WTC11 (cell line): ENCODE results near the gene PPFIBP1. TPM values are rescaled to one million over a fixed set of nuclear protein-coding genes. Genes with fewer than 3 reads are reported as not detected.

Experiments
- ATAC-seq: fragments of 200-7000 bp; cut with Tn5 transposase; 2 replicates; pipeline ENCODE4 v1.10.0; 2021; ENCODE audit warnings: mild to moderate bottlenecking, moderate library complexity
- CTCF ChIA-PET: fragments of 300-600 bp; sonication (Branson Sonifier 250); formaldehyde crosslinking; loops from one replicate; lab custom pipeline; 2021; ENCODE audit warnings: antibody characterized with exemption; lab: Charles Lee
- POLR2A ChIA-PET: fragments of 350-600 bp; sonication (Branson Sonifier 250); formaldehyde crosslinking; loops from one replicate; lab custom pipeline; 2021; ENCODE audit warnings: antibody characterized with exemption; lab: Charles Lee
- DNase-seq: peaks from one replicate; pipeline ENCODE4 v3.0.0; 2021; ENCODE audit warnings: low spot score
- H3K27ac Mint-ChIP-seq: 2 replicates; pipeline ENCODE4 v1.8.0; 2021; ENCODE audit warnings: mixed read lengths
- H3K27me3 Mint-ChIP-seq: 2 replicates; pipeline ENCODE4 v1.8.0; 2021; ENCODE audit warnings: low read depth, mild to moderate bottlenecking, moderate library complexity, mixed read lengths
- H3K36me3 Mint-ChIP-seq: 2 replicates; pipeline ENCODE4 v1.8.0; 2021; ENCODE audit warnings: mixed read lengths
- H3K4me1 Mint-ChIP-seq: 2 replicates; pipeline ENCODE4 v1.8.0; 2022; ENCODE audit warnings: mixed read lengths
- H3K4me3 Mint-ChIP-seq: 2 replicates; pipeline ENCODE4 v1.8.0; 2021; ENCODE audit warnings: mild to moderate bottlenecking, moderate library complexity, mixed read lengths
- H3K9me3 Mint-ChIP-seq: 2 replicates; pipeline ENCODE4 v1.8.0; 2021; ENCODE audit warnings: mixed read lengths
- GABPB1 ChIP-seq: sonication (generic); formaldehyde crosslinking; IDR thresholded peaks from 2 replicates; pipeline ENCODE4 v1.8.1; 2023; ENCODE audit warnings: mild to moderate bottlenecking, missing genetic modification reagents
- GTF2I ChIP-seq: fragments of 250-450 bp; sonication (Bioruptor Pico); conservative IDR thresholded peaks from 2 replicates; pipeline ENCODE4 v1.4.0; 2021; ENCODE audit warnings: mild to moderate bottlenecking
- JAZF1 ChIP-seq: fragments of 250-450 bp; sonication (Bioruptor Pico); IDR thresholded peaks from 2 replicates; pipeline ENCODE4 v1.9.0; 2021; ENCODE audit warnings: moderate library complexity, mild to moderate bottlenecking, inconsistent platforms
- KAT7 ChIP-seq: sonication (generic); formaldehyde crosslinking; IDR thresholded peaks from 2 replicates; pipeline ENCODE4 v1.8.1; 2023; ENCODE audit warnings: missing genetic modification reagents, mild to moderate bottlenecking, borderline replicate concordance
- NFE2L1 ChIP-seq: sonication (generic); formaldehyde crosslinking; IDR thresholded peaks from 2 replicates; pipeline ENCODE4 v1.8.1; 2023; ENCODE audit warnings: missing genetic modification reagents
- NR1H2 ChIP-seq: sonication (generic); formaldehyde crosslinking; IDR thresholded peaks from 2 replicates; pipeline ENCODE4 v1.9.0; 2021; ENCODE audit warnings: mild to moderate bottlenecking, moderate library complexity, missing genetic modification reagents
- NR2C2 ChIP-seq: sonication (generic); formaldehyde crosslinking; IDR thresholded peaks from 2 replicates; pipeline ENCODE4 v1.8.0; 2022; ENCODE audit warnings: mild to moderate bottlenecking, missing genetic modification reagents
- NR3C1 ChIP-seq: sonication (generic); formaldehyde crosslinking; conservative IDR thresholded peaks from 2 replicates; pipeline ENCODE4 v1.8.1; 2023; ENCODE audit warnings: low read depth, mild to moderate bottlenecking, missing genetic modification reagents
- TEAD1 ChIP-seq: sonication (generic); formaldehyde crosslinking; IDR thresholded peaks from 2 replicates; pipeline ENCODE4 v1.8.0; 2022; ENCODE audit warnings: mild to moderate bottlenecking, missing genetic modification reagents
- ZNF232 ChIP-seq: sonication (generic); formaldehyde crosslinking; IDR thresholded peaks from 2 replicates; pipeline ENCODE4 v1.8.0; 2022; ENCODE audit warnings: mild to moderate bottlenecking, missing genetic modification reagents
- total RNA-seq: library from RNA; stranded (reverse); gene quantifications from 3 replicates; pipeline ENCODE4 v1.2.3, GENCODE V29; 2021
- TF ChIP-seq, protein P1 (sequence below): sonication (generic); formaldehyde crosslinking; IDR thresholded peaks from 2 replicates; pipeline ENCODE4 v1.8.1; 2023; ENCODE audit warnings: mild to moderate bottlenecking, missing genetic modification reagents, moderate library complexity
- TF ChIP-seq, protein P2 (sequence below): sonication (generic); formaldehyde crosslinking; IDR thresholded peaks from 2 replicates; pipeline ENCODE4 v1.8.1; 2023; ENCODE audit warnings: mild to moderate bottlenecking, moderate library complexity, missing genetic modification reagents
- TF ChIP-seq, protein P3 (sequence below): sonication (generic); formaldehyde crosslinking; IDR thresholded peaks from 2 replicates; pipeline ENCODE4 v1.8.1; 2022; ENCODE audit warnings: low read depth, mild to moderate bottlenecking, moderate library complexity, missing genetic modification reagents, borderline replicate concordance
- TF ChIP-seq, protein P4 (sequence below): sonication (generic); formaldehyde crosslinking; IDR thresholded peaks from 2 replicates; pipeline ENCODE4 v1.8.0; 2022; ENCODE audit warnings: mild to moderate bottlenecking, missing genetic modification reagents
- TF ChIP-seq, protein P5 (sequence below): sonication (generic); formaldehyde crosslinking; IDR thresholded peaks from 2 replicates; pipeline ENCODE4 v1.8.0; 2023; ENCODE audit warnings: mild to moderate bottlenecking, missing genetic modification reagents
- TF ChIP-seq, protein P6 (sequence below): fragments of 250-450 bp; sonication (Bioruptor Pico); conservative IDR thresholded peaks from 2 replicates; pipeline ENCODE4 v1.9.0; 2021; ENCODE audit warnings: mild to moderate bottlenecking
- TF ChIP-seq, protein P7 (sequence below): sonication (generic); formaldehyde crosslinking; IDR thresholded peaks from 2 replicates; pipeline ENCODE4 v1.8.1; 2022; ENCODE audit warnings: mild to moderate bottlenecking, moderate library complexity, missing genetic modification reagents

The PPFIBP1 gene
- total RNA-seq, 1 experiment from 2014 or later = 27.7 TPM

DNA sequence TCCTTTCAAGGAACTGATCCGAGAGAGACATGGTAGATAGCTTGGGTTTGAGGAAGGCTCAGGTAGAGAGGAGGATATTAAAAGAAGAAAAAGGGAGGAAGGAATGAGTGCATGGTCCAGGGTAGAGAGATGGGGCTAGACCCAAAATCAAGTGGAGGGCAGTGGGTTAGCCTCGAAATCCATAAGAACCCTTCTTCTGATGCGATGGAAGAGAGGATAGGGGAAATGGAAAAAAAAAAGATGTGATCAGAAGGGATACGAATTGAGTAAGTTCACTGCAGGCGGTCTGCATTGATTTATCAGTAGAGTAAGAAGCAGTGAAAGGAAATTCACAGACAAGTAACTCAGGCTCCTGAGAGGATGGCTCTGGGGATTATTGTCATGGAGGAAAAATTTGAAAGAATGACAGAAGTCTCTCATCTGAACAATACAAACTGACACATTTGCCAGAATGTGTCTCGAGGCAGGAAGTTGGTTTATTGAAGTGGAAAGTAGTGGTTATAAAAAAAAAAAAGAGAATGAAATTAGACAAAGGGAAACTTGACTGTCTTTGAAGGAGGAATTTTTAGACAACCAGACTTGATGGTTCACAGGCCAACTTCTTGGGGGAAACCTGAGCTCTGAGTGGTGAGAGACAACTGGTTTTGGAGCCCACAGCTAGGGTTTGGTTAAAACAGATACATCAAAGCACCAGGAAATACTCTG is 10.2 kb downstream of the PPFIBP1 start:
- CTCF ChIA-PET = no interaction called here
- TF ChIP-seq TEAD1 (no peak), NFE2L1 (CRISPR knock-in tag) (no peak), GABPB1 (no peak), NR2C2 (CRISPR knock-in tag) (no peak), JAZF1 (CRISPR knock-in tag) (no peak)
- TF ChIP-seq, protein P1, sequence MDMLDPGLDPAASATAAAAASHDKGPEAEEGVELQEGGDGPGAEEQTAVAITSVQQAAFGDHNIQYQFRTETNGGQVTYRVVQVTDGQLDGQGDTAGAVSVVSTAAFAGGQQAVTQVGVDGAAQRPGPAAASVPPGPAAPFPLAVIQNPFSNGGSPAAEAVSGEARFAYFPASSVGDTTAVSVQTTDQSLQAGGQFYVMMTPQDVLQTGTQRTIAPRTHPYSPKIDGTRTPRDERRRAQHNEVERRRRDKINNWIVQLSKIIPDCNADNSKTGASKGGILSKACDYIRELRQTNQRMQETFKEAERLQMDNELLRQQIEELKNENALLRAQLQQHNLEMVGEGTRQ (CRISPR knock-in tag) = no peak
- no peak overlapping the region for H3K27ac Mint-ChIP-seq

DNA sequence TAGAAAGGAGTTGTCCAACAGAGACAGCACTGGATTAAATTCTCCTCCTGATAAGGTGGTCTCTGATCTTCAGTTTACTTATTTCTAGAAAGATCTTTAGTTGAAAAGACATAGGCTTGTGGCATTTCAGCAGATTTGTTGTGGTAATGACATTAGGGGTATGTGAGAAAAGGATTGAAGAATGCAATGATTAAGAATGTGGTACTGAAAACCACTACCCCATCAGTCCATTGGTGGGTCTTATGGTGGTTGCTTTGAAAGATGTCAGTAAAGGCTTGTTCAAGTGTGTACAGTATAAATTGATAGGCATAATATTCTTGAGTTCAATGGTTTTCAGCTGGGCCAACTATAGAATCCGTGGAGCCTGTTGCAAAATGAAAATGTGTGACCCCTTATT is 10.8 kb downstream of the PPFIBP1 start:
- H3K4me1 Mint-ChIP-seq = peaks cover 24% of the 10 kb centered on the region
- H3K36me3 Mint-ChIP-seq = no peaks in the 10 kb centered on the region
- TF ChIP-seq, protein P2, sequence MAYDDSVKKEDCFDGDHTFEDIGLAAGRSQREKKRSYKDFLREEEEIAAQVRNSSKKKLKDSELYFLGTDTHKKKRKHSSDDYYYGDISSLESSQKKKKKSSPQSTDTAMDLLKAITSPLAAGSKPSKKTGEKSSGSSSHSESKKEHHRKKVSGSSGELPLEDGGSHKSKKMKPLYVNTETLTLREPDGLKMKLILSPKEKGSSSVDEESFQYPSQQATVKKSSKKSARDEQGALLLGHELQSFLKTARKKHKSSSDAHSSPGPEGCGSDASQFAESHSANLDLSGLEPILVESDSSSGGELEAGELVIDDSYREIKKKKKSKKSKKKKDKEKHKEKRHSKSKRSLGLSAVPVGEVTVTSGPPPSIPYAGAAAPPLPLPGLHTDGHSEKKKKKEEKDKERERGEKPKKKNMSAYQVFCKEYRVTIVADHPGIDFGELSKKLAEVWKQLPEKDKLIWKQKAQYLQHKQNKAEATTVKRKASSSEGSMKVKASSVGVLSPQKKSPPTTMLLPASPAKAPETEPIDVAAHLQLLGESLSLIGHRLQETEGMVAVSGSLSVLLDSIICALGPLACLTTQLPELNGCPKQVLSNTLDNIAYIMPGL (CRISPR knock-in tag) = no peak
- TF ChIP-seq, protein P3, sequence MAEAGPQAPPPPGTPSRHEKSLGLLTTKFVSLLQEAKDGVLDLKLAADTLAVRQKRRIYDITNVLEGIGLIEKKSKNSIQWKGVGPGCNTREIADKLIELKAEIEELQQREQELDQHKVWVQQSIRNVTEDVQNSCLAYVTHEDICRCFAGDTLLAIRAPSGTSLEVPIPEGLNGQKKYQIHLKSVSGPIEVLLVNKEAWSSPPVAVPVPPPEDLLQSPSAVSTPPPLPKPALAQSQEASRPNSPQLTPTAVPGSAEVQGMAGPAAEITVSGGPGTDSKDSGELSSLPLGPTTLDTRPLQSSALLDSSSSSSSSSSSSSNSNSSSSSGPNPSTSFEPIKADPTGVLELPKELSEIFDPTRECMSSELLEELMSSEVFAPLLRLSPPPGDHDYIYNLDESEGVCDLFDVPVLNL = no peak
- no peak for TF ChIP-seq NR3C1 (CRISPR knock-in tag)
- TF ChIP-seq KAT7 (CRISPR knock-in tag) = no peak
- no peaks in the 10 kb centered on the region for H3K9me3 Mint-ChIP-seq
- no peaks in the 10 kb centered on the region for H3K27me3 Mint-ChIP-seq
- no peak overlapping the region for H3K4me3 Mint-ChIP-seq
- no peak overlapping the region for H3K27ac Mint-ChIP-seq
- CTCF ChIA-PET = no interaction called here
- ATAC-seq = no peak
- no peak for DNase-seq
- POLR2A ChIA-PET = no interaction called here

More for the DNA sequence above, 10.2 kb downstream of the PPFIBP1 start:
- Mint-ChIP-seq H3K36me3 (no peaks in the 10 kb centered on the region), H3K27me3 (peaks cover 2% of the 10 kb centered on the region; the same call in 1 of the 2 replicates), H3K4me3 (no peak overlapping the region), H3K4me1 (peaks cover 24% of the 10 kb centered on the region), H3K9me3 (no peaks in the 10 kb centered on the region)
- ATAC-seq (no peak), DNase-seq (no peak)
- POLR2A ChIA-PET = no interaction called here

DNA sequence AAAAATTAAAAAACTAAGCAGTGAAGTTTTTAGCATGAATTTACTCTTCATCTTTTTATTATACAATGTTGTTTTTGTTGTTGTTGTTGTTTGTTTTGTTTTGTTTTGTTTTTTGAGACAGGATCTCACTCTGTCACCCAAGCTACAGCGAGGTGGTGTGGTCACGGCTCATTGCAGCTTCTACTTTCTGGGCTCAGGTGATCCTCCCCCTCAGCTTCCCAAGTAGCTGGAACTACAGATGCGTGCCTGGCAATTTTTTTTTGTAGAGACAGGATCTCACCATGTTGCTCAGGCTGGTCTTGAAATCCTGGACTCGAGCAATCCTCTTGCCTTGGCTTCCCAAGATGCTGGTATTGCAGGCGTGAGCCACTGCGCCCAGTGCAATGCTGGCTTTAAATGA is 11.3 kb downstream of the PPFIBP1 start:
- peaks cover 19% of the 10 kb centered on the region for H3K4me1 Mint-ChIP-seq
- H3K4me3 Mint-ChIP-seq = no peak overlapping the region
- no peaks in the 10 kb centered on the region for H3K9me3 Mint-ChIP-seq
- TF ChIP-seq, protein P4, sequence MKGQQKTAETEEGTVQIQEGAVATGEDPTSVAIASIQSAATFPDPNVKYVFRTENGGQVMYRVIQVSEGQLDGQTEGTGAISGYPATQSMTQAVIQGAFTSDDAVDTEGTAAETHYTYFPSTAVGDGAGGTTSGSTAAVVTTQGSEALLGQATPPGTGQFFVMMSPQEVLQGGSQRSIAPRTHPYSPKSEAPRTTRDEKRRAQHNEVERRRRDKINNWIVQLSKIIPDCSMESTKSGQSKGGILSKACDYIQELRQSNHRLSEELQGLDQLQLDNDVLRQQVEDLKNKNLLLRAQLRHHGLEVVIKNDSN (CRISPR knock-in tag) = no peak
- TF ChIP-seq, protein P5, sequence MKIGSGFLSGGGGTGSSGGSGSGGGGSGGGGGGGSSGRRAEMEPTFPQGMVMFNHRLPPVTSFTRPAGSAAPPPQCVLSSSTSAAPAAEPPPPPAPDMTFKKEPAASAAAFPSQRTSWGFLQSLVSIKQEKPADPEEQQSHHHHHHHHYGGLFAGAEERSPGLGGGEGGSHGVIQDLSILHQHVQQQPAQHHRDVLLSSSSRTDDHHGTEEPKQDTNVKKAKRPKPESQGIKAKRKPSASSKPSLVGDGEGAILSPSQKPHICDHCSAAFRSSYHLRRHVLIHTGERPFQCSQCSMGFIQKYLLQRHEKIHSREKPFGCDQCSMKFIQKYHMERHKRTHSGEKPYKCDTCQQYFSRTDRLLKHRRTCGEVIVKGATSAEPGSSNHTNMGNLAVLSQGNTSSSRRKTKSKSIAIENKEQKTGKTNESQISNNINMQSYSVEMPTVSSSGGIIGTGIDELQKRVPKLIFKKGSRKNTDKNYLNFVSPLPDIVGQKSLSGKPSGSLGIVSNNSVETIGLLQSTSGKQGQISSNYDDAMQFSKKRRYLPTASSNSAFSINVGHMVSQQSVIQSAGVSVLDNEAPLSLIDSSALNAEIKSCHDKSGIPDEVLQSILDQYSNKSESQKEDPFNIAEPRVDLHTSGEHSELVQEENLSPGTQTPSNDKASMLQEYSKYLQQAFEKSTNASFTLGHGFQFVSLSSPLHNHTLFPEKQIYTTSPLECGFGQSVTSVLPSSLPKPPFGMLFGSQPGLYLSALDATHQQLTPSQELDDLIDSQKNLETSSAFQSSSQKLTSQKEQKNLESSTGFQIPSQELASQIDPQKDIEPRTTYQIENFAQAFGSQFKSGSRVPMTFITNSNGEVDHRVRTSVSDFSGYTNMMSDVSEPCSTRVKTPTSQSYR (CRISPR knock-in tag) = no peak
- TF ChIP-seq GTF2I = no peak
- TF ChIP-seq, protein P6, sequence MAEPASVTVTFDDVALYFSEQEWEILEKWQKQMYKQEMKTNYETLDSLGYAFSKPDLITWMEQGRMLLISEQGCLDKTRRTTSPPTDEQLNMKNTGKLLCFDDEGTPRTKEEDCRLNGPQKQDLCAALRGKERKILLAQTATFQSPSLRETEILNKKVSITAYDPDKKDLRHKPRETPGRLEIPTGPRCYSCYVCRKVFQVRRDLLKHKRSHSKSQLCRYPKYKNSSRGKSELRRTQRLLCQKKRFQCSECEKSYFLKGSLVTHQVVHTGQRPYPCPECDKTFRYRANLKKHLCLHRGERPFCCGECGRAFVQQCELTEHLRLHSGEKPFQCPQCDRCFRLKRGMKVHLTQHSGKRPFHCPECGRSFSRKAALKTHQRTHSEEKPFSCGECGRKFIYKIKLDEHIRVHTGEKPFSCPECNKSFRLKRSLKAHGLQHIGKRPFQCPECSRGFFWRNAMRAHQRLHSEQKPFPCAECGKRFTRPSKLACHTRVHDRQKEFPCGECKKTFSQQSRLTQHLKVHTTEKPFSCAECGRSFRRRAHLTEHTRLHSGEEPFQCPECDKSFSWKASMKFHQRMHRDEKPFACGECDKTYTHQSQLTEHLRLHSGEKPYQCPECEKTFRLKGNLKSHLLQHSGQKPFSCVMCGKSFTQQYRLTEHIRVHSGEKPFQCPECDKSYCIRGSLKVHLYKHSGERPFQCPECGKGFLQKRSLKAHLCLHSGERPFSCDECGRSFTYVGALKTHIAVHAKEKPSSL (CRISPR knock-in tag) = no peak
- TF ChIP-seq, protein P3 = no peak
- no peak for TF ChIP-seq NR1H2 (CRISPR knock-in tag)
- TF ChIP-seq, protein P7, sequence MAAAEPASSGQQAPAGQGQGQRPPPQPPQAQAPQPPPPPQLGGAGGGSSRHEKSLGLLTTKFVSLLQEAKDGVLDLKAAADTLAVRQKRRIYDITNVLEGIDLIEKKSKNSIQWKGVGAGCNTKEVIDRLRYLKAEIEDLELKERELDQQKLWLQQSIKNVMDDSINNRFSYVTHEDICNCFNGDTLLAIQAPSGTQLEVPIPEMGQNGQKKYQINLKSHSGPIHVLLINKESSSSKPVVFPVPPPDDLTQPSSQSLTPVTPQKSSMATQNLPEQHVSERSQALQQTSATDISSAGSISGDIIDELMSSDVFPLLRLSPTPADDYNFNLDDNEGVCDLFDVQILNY (CRISPR knock-in tag) = no peak
- no peak for TF ChIP-seq ZNF232 (CRISPR knock-in tag)
- TF ChIP-seq, all 79 proteins: peak for 0
- ATAC-seq (no peak), DNase-seq (no peak)
- Mint-ChIP-seq H3K27me3 (no peaks in the 10 kb centered on the region), H3K27ac (no peak overlapping the region), H3K36me3 (no peaks in the 10 kb centered on the region)
- CTCF ChIA-PET = no interaction called here
- POLR2A ChIA-PET = no interaction called here
